ENCODE measurements around the gene RNF130.

The RNF130 gene

DNA sequence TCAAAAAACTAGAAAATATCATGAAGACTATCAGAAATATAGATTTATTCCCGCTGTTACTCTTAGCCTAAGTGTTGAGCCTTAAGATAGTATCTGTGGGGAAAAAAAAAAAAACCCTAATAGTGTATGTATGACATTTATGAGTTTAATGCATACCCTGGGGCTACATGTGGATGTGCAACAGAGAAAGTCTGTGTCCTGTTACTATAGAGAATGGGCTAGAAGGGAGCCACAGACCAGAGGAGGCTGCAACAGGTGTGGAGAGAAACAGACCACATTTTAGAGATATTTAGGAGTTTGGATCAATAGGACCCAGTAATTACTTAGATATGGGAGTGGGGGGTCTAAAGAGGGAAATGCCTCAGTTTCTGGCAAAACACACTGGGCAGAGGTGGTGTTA, 15.4 kb downstream of the RNF130 start:
- no peak for DNase-seq (ENCODE audit: low spot score)

DNA sequence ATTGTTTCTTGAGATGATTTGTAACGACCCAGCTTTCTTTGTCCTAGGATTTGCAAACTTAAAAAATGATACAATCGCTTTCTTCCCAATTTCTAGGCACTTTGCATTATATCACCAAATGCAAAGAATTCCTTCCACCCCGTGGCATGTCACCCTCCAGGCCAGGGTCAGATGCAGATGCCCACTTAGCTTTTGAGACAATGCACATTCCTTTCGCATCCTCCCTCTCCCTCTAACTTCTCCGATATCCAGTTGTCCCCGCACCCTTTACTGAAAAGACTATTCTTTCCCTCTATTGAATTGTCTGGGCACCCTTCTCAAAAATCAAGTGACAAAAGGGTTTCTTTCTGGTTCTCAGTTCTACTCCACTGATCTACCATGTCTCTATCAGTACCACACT, 17.3 kb downstream of the RNF130 start:
- DNase-seq (ENCODE audit: low spot score) = no peak

- DNase-seq (ENCODE audit: low spot score) = no peak
These were observed 18.4 kb downstream of the RNF130 start for GRCh38 chr5:180053061-180053602.

DNA sequence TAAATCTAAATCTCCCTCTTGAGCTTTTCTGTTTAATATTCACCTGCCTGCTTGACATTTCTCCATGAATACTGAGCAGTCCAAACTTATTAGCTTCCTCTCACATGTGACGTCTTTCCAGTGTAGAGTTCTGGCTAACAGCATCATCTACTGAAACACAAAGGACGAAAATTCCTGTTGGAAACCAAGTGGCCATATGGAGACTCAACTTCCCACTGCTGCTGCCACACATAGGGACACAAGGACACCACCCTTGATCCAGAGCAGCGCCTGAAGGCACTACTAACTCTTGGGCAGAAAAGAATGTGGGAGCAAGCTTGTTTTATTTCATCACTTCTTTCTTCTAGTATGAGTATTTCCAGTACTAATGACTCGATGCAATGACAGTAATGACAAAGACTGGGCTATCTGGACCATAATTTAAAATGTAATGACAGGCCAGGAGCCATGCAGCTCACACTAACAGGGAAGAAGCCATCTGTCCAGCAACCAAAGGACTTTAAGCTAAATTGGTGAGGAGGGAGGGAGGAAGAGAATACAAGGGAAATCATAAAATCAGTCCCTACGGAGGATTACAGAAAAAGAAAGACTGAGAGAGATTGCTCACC, 19.2 kb downstream of the RNF130 start:
- no peak for DNase-seq (ENCODE audit: low spot score)

DNA sequence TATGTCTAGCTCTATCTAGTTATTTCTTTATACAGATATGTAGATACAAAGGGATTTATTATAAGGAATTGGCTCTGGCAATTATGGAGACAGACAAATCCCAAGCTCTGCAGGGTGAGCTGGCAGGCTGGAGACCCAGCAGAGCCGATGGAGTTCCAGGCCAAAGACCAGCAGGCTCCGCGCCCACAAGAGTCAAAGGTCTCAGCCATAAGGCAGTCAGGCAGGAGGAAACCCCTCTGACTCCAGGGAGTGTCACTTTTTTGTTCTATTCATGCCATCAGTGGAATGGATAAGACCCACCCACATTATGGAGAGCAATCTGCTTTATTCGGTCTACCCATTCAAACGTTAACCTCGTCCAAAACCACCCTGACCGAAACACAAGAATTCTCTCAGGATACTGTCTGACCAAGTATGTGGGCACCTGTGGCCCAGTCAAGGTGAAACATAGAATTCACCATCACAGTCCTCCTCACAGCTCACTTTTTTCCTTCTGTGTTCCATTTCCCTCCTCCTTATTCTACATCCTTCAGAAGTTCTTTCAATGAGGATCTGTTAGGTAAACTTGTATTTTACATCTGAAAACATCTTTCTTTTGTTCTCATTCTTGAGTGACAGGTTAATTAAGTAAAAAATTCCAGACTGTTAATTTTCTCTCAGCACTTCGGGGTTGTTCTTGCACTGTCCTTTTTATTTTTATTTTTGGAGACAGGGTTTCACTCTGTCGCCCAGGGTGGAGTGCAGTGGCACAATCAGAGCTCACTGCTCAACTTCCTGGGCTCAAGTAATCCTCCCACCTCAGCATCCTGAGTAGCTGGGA, 21.2 kb downstream of the RNF130 start:
- DNase-seq (ENCODE audit: low spot score) = no peak

DNA sequence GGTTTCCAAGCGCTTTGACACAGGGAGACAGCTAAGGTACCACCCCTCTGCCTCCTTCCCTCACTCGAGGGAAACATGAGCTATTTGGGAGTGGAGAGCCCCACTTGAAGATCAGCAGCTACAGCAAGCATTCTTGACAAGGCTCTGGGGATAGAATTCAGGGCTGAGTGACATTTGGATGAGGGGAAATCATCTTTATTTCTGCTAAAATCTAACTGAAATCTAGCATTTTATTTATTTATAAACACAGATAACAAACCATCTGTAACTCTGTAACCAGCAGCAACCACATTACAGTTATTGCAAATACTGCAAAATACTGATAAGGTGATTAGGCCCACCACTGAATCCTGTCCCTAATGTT, 22.4 kb downstream of the RNF130 start:
- no peak for DNase-seq (ENCODE audit: low spot score)

DNA sequence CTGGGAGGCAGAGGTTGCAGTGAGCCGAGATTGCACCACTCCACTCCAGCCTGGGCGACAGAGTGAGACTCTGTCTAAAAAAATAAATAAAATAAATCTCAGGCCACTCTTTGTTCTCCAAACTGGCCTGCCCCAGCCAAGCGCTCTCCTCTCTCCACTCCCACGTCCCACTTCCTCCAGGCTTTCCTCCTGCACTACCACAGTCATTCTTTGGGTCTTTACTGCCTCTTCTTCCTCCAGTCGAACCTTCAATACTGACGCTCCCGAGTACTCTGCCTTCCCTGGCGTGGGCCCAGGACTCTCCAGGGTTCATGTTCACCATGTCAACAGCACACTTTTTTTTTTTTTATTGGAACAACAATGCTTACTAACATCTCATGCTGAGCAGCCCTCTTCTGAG, 23.9 kb downstream of the RNF130 start:
- DNase-seq (ENCODE audit: low spot score) = no peak

GRCh38 chr5:180046656-180047055, 24.9 kb downstream of the RNF130 start:
- no peak for DNase-seq (ENCODE audit: low spot score)

DNA sequence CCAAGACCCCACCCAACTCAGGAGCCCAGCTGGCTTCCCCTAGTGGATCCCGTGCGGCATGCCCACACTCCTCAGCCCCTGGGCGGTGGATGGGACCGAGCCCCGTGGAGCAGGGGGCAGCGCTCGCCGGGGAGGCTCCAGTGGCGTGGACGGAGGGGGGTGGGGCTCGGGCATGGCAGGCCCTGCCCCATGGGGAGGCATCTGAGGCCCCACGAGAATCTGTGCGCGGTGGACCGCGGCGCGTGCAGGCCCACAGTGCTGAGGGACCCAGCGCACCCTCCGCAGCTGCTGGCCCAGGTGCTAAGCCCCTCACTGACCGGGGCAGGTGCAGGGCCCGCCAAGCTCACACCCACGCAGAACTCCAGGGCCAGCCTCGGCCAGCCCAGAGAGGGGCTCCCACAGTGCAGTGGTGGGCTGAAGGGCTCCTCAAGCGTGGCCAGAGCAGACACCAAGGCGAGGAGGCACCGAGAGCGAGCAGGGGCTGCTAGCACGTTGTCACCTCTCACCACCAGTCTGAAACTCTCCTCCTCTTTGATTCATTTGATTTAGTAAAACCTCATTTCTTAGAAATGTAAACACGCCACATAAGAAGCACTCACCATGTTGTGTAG, 25.6 kb downstream of the RNF130 start:
- no peak for DNase-seq (ENCODE audit: low spot score)

GRCh38 chr5:180043377-180043776, 28.2 kb downstream of the RNF130 start:
- DNase-seq (ENCODE audit: low spot score) = no peak

DNA sequence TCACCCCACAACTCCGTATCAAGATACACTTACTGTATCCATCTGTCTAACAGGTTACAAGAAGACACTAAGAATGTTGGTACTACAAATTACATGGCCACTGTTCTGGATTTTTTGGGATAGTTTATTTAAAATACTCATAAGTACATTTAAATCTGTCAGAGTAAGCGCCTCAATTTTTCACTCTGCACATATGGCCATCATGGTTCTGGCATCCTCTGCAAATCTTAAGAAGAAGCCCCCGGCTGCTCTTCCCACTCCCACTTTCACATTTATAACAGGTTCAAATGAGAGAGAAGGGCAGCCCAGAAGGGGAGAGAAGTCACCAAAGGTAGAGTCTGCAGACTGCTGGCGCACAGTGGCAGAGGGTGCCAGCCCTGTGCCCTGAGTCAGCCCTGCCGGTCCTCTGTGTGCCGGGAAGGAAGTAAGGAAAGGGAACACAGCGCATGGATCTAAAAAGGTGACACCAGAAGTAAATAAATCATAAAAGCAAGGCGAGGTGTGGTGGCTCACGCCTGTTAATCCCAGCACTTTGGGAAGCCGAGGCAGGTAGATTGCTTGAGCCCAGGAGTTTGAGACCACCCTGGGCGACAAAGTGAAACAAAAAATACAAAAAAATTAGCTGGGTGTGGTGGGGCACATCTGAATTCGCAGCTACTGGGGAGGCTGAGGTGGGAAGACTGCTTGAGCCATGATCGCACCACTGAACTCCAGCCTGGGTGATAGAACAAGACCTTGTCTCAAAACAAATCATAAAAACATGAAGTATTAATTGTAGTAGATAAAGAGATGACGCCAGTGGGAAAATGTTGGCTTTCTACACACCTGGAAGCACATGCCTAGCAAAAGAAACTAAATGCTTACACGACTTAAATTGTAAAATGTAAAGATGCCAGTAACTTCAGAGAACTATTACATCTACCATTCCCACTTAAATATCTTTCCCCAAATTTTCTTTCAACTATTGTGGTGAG, 30.0 kb downstream of the RNF130 start:
- DNase-seq (ENCODE audit: low spot score) = no peak

- DNase-seq (ENCODE audit: low spot score) = no peak
These were observed 31.0 kb downstream of the RNF130 start for GRCh38 chr5:180040287-180041214.

GRCh38 chr5:180035206-180035931, 36.2 kb downstream of the RNF130 start:
- no peak for DNase-seq (ENCODE audit: low spot score)

DNA sequence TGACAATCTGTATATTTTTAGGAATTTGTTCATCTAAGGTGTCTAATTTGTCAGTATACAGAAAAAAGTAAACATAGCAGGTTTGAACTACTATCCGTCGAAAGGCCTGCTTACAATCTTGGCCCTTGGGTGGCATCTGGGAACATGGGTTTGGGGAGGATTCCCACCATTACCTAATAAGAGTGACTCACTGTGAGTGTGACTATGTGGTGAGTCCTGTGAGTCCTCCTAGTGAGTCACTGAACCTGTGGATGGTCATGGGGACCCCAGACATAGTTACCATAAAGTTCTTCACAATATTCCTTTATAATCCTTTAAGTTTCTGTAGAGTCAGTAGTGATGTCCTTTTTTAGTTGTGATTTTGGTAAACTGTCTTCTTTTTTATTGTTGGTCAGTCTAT, 37.0 kb downstream of the RNF130 start:
- no peak for DNase-seq (ENCODE audit: low spot score)

DNA sequence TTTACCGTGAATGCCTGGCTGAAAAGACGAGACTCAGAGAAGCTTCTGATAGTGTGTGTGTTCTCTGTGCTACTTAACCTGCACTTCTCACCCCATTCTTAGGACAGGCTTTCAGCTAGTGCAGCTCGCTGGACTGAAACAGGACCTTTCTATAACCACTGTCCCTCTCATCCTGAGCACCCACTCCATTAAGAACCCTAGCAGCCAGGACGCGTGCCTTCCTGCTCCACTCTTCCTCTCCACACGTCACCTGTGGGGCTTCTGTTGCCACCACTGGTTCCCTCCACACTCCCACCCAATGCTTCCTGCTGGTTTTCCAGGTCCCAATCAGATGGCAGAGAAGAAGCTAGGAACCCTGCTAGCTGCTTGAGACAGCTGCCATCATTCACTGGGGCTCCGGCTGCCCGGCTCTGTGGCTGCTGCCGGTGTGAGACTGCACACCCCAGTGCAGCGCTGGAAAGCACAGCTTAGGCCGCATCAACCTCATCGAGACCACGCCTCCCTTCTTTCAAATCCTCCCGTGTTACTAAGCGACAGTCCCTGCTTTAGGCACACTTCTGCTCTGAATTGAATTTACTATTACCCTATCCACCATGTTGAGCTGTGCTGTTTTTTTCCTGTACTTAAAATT, 44.0 kb downstream of the RNF130 start:
- DNase-seq (ENCODE audit: low spot score) = no peak

GRCh38 chr5:180026734-180027458, 44.7 kb downstream of the RNF130 start:
- no peak for DNase-seq (ENCODE audit: low spot score)

- DNase-seq (ENCODE audit: low spot score) = no peak
These were observed 45.2 kb downstream of the RNF130 start for GRCh38 chr5:180026320-180026719.

GRCh38 chr5:180021900-180022299, 49.7 kb downstream of the RNF130 start:
- DNase-seq (ENCODE audit: low spot score) = no peak

DNA sequence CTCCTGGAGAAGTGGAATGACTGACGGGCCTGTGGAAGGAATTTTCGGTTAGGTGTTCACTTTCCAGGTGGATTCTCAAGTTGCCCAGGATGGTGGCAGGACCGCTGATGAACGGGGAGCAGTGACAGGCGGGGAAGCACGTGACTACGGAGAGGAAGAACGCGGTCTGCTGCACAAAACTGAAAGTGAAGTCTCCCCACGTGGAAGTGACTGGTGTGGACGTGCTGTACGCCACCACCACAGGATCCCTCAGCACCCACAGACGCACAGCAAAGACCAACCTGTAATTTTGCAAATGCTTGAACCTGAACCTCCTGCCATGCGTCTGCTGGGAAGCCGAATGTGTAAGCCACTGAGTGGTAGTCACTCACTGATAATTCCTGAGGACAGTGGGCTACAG, 51.4 kb downstream of the RNF130 start:
- no peak for DNase-seq (ENCODE audit: low spot score)
